Gastroesophageal sphincter (tissue), 3 donors: ENCODE measurements around the gene ARL11.

Experiments used
- POLR2A ChIP-seq, 2 donors: fragments of 450-650 bp; IDR thresholded peaks; one replicate each; pipeline ENCODE4 v1.6.1; 2017; ENCODE audit warnings: antibody characterized with exemption in 2 of 2, mild to moderate bottlenecking in 2 of 2, moderate library complexity in 1 of 2
- TF ChIP-seq, protein P1 (sequence below), 4 experiments: fragments of 200-600 bp in 2 of 4; fragments of 450-650 bp in 2 of 4; sonication (generic) in 1 of 4; IDR thresholded peaks; one replicate each; pipeline ENCODE4 v1.5.1; 2017 to 2019; ENCODE audit warnings: antibody characterized with exemption in 4 of 4, mild to moderate bottlenecking in 2 of 4, moderate library complexity in 2 of 4

DNA sequence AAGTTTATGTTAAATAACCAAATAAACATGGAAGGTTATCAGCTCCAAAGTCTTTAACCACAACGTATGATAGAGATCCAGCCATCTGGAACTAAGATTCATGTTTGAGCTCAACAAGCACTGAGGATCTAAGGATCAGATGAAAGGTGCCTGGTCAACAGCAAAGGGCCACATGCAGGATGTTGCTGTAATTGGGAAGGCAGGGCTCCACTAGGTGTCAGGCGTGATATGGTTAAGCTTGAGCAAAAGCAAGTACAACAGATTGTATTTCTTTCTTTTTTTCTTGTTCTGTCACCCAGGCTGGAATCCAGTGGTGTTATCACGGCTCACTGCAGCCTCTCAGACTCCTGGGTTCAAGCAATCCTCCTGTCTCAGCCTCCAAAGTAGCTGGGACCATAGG lies 50.9 kb downstream of the ARL11 start:
- TF ChIP-seq, protein P1, sequence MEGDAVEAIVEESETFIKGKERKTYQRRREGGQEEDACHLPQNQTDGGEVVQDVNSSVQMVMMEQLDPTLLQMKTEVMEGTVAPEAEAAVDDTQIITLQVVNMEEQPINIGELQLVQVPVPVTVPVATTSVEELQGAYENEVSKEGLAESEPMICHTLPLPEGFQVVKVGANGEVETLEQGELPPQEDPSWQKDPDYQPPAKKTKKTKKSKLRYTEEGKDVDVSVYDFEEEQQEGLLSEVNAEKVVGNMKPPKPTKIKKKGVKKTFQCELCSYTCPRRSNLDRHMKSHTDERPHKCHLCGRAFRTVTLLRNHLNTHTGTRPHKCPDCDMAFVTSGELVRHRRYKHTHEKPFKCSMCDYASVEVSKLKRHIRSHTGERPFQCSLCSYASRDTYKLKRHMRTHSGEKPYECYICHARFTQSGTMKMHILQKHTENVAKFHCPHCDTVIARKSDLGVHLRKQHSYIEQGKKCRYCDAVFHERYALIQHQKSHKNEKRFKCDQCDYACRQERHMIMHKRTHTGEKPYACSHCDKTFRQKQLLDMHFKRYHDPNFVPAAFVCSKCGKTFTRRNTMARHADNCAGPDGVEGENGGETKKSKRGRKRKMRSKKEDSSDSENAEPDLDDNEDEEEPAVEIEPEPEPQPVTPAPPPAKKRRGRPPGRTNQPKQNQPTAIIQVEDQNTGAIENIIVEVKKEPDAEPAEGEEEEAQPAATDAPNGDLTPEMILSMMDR (IDR thresholded peaks at IDR 0.05), result no peak
- TF ChIP-seq POLR2A (IDR thresholded peaks at IDR 0.05), result no peak
